Measurements from ENCODE around the gene UNC5C.

Gene UNC5C

DNA sequence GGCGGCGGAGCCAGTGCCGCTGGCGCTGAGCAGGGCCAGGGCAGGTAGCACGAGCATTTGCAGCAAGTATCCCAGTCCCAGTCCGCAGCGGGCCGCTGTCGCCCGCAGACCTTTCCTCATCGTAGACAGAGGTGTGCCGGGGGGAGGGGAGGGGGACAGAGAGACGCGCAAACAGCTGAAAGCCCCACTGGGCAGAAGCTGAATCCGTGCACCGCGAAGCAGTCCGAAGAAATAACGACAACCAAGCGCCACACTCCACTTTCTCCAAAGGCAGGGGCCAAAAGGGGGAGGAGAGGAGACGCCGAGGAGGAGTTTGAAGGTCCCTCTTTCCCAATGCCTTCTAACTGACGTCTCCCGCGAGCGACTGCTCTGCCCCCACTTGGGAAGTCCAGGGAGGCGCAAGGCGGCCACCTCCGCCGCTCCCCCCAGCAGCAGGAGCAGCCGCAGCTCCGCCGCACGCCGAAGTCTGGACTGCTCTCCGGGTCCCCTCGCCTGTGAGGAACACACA, at the start of gene UNC5C:
Gene UNC5C, minus strand, starts transcription at position 236 of the 508 bp plus-strand sequence.
- no peak for DNase-seq (ENCODE audit: low read depth)

DNA sequence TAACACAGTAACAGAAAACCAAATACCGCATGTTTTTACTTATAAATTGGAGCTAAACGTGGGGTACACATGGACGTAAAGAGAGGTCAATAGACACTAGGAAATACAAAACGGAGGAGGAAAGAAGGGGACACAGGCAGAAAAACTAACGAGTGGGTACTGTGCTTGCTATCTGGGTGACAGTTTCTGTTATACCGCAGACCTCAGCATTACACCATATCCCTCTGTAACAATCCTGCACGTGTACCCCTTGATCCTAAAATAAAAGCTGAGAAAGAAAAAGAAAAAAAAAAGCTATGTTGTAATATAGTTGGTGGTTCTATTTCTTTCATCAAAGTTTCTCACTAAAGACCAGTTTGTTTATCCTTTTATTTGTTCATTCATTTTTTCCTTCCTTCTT, 47.9 kb upstream of the UNC5C start:
- no peak for DNase-seq (ENCODE audit: low read depth)

DNA sequence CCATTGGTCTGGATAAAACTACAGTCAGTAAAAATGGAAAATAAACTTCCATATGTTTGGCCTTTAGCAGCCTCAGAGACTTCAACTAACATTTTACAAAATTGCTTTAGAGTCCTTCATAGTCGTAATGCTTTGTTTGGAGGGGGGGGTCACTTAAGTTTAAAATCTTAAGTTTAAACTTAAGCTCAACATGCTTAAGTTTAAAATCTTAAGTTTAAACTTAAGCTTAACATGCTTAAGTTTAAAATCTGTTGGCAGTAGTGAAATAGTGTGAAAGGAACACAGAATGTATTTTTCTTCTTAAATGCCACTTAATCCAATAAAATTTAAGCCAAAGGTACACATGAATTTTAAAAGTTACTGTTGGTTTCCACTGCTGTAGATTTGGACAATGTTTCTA, 45.9 kb upstream of the UNC5C start:
- no peak for DNase-seq (ENCODE audit: low read depth)

DNA sequence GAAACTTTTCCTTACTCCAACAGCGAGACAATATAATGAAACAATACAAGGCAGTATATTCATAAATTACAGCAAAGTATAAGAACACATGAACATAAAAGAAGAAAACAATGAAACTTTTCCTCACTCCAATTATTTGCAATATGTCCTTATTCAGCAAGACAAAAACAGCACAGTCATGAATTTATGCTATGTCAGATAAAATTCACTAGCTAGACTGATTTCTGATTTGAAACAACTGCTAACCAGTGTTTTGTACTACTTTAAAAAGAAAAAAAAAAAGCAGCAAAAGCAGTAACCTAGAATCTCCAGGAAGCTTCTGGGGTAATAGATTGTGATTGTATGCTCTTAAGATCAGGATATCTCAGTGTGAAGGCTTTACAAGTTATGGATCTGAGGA, 45.2 kb upstream of the UNC5C start:
- DNase-seq (ENCODE audit: low read depth): no peak

DNA sequence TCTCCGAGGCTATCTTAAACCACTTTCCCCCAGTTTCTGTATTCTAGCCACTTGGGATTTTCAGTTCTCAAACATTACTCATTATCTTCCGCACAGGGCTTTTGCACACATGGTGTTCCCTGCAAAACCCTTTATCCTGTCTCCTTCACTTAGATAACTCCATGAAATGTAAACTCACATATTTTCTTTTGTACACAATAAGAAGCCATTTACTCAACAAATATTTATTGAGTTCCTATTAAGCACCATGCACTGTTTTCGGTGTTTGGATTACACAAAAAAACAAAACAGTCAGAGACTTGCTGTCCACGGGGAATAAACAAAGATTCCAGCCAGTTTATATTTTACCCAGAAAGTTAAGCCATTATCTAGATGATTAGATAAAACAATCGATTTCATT, 42.5 kb upstream of the UNC5C start:
- DNase-seq (ENCODE audit: low read depth): no peak

DNA sequence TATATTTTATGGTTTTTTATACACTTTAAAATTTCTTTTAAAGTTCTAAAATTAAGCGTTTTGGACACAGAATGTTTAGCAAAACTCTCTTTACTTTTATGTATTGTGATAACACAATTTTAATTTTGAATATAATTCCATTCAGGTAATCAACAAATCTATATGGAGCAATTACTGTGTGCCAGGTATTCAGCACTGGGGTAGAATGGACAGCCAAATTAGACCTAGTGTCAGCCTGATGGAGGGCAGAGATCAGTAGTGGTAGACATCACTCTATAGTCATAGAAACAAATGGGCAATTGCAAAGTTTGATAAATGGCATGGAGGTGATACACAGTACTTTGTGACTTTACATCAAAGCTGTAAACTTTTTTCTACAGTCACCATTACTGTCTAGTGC, 41.8 kb upstream of the UNC5C start:
- DNase-seq (ENCODE audit: low read depth): no peak

DNA sequence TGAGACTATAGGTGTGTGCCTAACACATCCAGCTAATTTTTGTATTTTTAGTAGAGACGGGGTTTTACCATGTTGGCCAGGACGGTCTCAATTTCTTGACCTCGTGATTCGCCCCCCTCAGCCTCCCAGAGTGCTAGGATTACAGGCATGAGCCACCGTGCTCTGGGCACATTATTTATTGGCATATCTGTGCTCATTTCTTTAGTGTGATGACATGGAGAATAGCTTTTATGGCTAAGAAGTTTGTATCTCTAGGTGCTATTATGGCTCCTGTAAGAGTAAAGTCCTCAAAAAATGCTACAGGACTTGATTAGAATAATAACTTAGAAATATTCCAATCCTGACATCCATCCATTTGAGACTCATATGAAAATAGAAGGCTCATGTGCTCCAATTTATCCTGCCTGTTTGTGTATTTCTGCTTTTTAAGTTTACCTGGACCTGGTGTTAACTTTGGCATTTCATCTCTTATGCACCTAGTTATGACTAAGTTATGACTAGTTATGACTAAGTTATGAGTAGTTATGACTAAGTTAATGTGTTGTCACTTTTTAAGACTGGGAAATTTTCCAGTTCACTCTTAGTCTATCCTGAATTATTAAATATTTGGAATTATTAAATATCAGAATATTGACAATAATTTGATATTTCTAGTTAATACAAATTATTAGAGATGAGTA, 36.4 kb upstream of the UNC5C start:
- DNase-seq (ENCODE audit: low read depth): no peak

DNA sequence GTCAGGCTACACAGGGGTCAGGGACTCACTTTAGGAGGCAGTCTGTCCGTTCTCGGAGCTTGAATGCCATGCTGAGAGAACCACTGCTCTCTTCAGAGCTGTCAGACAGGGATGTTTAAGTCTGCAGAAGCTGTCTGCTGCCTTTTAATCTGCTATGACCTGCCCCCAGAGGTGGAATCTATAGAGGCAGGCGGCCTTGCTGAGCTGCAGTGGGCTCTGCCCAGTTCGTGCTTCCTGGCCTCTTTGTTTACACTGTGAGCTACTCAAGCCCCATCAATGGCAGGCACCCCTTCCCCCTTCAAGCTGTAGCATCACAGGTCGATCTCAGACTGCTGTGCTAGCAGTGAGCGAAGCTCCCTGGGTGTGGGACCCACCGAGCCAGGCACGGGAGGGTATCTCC, 31.5 kb upstream of the UNC5C start:
- DNase-seq (ENCODE audit: low read depth): no peak

DNA sequence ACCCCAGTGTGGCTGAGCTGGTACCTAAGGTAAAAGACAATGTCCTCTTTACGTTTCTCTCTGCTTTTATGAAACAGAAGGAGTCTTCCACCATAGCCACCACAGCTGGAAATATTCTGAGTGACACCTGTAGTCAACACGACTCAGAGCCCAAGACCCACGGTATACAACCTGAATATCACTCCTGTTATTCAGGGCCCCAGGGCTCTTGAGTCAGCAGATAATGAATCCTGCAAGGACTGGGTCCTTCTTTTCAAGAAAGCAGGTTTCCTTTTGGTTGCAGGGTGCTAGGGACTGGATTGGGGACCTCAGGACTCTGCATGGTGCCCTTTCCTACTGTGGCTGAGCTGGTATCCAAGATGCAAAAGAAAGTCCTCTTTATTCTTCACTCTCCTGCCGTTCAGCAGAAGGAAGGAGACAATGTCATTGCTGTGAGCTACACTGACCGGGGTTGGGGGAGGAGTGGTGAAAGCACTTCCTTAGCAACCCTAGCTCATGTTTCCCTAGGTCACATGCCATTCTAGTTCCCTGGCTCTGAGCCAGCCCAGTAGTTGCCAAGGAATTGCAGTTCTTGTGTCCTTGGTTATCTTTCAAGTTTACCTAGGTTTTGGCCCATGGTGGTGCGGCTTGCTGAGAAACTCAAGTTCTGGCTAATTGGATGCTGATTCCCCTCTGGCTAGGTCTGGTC, 23.7 kb upstream of the UNC5C start:
- DNase-seq (ENCODE audit: low read depth): no peak

DNA sequence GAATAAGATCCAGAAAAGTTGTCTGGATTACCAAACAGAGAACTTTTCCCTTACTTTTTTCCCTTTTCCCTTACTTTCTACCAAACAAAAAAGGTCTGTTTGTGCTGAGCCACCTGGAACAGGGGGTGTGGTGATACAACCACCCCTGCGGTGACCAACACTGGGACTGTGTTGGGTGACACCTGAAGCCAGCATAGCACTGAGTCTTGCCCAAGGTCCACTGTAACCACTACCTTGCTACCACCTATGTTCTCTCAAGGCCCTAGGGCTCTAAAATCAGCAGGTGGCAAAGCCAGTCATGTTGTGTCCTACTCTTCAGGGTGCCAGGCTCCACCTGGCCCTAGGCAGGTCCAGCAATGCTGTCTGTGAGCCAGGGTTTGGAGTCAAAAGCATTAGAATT, 22.8 kb upstream of the UNC5C start:
- DNase-seq (ENCODE audit: low read depth): no peak

DNA sequence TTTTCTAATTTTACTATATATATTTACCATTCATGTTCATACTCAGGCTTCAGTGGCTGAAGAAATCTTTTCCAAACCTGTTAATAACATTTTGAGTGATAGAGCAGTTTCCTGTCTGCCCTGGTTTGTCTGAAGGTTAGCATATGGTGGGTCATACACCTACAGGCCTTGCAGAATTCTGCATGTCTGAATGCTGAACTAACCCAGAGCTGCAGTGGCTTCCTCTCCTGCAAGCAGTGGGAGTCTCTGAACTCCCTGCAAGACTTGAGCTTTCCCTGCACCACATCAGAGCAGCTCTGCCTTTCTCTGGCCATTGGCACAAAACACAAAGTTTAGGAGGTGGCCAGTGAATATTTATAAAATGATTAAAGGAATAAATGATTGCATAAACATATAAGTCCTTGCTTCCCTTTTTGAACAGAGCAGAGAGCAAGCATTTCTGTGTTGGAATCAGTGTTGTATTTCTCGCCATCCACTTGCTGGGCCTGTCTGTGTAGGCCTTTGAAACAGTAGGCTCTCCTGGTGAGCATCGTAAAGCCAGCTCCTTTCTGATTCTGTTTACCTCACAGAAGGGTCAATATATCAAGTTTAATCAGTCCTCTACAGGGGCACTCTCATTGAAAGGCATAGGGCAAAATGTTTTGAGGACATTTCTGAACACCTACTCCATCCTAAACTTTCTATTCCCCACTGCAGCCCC, 15.0 kb upstream of the UNC5C start:
- DNase-seq (ENCODE audit: low read depth): no peak

DNA sequence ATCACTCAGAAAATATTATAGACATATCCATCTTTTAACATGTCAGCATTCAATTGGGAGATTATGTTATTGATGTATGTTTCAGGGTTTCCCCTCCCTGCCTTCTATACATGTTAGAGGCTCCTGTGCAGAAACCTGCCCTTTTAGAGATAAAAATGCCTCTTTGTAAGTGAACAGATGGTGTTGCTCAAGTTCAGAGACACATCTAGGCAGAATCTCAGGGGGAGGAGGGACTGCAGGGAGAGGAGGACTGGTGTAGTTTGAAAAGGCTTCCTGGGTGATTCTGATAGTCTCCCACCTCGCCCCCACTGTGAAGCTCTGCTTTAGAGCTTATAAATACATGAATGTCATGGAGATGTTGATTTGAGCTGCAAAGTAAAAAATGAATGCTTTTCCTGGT, 12.0 kb upstream of the UNC5C start:
- no peak for DNase-seq (ENCODE audit: low read depth)

DNA sequence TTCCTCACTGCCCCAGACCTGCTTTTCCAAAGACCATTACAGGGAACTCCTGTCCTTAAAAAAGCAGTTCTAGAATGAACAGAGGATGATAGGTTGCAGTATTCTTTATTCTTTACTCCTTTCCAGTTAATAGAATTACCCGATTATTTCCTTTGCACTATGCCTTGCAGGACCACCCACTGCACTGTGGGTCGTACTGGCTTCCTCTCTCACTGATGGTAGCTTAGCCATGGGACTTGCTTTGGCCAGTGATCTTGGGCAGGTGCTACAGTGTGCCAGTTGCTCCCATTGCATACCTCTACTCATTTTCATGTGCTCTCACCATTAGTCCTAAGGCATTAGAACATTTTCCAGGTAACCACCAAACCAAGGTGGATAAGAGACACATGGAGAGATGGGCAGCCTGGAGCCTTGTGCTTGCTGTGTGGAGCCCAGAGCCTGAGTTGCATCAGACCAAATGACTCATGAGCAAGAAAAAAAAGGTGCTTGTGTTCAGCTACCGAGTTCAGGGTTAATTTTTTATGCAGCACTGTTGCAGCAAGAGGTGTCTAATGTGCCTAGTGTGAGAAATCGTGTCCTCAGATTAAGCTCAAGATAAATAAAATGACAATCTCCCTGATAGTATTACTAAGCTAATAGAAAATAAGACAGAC, 7.6 kb upstream of the UNC5C start:
- no peak for DNase-seq (ENCODE audit: low read depth)

DNA sequence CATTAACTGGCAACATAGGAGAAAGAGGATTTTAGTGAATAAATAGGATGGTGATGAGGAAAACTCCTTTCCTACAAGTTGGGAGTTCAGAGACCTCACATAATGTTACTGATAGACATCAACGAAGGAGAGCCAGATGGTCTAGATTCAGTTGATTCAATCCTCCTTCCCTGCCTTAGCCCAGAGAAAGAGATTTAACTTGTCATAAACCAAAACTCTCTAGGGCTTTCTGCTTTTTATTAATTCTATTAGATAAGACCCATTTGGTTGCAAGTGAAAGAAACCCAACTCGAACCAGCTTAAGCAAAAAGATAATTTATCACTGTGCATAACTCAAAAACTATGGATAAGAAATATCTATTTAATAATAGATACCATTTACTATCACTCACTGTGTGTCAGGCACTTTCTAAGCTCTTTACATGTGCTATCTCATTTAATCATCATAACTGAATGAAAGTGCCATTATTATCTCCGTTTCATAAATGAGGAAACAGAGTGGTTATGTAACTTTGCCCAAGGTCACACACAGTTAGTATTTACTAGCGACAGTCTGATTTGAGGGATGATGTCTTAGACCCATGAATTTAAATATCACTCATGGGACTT, 4.3 kb upstream of the UNC5C start:
- DNase-seq (ENCODE audit: low read depth): no peak

DNA sequence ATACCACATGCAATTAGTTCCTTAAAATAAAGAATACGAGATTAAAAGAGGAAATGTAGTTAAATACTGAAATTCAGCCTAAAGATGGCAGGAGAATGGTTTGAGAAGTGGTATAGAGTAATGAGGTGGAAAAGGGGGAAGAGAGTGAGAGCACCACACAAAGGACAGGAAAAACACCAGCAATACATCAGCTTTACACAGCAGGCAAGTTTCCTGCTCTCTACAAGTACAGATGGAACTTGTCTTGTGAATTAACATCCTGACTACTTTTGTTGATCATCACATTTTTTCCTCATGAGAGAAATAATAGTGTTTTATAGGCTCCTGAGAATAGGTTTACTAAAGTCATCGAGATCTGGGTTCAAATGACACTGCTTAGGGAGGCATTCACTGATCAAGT, 2.9 kb upstream of the UNC5C start:
- no peak for DNase-seq (ENCODE audit: low read depth)

DNA sequence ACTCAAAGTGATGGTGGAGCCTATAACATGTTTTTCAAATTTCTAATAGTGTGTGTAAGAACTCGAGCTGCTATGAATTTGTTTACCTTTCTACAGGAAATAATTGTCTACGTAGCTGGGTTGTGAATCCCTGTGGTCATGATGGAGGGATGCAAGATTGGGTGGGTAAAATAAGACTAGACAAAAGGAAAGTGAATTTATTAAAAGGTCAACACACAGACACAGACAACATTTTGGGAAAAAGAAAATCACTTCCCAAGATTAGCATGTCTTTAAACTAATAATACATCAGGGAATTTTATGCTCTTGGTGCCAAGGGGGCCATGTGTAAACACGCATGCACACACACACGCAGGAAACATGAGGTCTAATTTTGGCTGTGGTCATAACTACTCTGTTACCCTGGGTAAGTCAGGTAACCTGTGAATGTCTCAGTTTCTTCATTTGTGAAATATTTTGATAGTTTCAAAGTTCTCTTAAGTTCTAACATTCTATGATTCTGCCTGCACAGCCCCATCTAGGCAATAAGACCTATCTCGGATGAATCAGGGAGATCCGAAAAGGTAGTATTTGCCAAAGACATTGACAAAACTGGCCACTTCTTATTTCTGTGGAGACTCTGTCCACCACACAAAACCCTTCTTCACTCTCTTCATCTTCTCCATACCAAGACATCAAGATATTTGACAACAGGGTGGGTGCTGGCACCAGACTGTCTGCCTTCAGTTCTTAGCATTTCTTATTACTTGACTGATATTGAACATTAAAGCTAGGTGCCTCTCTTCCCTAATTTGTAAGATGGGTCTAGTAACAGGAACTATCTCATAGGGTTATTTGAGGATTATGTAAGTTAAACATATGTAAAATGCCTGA, 1.6 kb upstream of the UNC5C start:
- DNase-seq (ENCODE audit: low read depth): no peak

DNA sequence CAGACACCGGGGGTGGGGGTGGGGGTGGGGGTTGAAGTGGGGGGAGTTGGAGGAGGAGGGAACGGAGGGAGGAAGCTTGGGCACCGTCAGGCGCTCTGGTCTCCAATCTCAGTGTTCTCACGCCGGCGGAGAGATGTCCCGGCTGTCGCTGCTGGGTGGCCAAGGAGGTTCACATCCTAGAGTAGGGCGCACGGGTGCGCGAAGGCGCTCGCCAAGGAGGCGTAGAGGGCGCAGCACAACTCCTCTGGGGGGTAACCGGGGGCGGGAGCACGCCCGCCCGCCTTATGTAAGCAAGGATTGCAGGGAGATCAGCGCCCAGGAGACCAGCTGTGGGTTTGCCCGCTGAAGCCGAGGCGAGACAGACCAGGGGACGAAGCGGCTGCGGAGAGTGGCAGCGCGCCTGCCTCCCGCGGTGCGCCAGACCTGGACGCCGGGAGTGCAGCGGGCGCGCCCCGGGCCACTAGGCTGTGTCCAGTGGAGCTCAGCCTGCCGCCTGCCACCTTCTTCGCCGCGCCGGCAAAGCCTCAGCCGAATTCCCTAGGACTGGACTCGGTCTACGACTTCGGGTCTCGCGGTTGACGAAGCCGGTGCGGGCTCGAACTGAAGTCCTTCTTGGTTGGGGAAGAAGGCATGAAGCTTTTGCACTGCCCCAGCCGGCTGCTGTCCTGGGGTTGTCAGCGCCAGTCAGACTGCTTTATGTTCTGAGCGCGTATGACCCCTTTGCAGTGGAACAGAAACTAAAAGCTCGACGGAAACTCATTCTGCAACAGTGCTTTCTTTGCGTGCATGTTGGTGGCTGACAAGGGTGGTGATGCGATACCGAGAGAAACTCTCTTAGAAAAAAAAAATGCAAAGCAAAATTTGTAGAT, 707 bp upstream of the UNC5C start:
- DNase-seq (ENCODE audit: low read depth): no peak

DNA sequence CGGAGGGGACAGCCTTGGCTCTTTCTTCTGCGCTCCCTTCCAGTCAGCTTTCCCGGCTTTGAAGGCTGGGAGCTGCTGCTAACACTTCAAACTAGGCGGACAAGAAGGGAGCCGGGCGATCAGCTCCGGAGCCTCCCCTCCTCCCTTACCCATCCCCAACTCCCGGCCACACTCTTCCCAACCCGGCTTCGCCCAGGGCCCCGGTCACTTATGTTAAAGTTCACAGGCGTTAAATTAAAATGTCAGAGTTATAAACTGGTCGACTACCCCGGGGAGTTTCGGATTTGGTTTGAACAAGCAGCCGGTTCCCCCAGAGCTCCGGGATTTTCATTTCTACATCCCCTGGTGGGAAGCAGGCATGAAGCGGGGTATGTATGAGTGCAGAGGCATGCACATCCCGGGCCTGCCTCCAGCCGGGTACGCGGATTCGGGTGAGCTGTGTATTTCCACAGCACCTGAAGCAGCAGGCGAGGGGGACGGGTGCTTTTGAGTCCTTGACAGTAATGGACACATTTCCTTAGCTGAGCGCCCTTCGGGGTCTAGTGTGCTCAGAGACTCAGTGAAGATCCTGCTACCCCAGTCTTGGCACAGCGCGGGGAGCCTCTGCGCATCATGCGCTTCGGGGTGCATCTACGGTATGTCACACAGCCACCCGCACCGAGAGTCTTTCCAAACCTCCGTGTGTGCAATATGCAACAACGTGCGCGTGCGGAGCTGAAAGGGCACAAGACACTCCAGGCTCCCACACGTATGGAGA, 880 bp downstream of the UNC5C start:
- no peak for DNase-seq (ENCODE audit: low read depth)

DNA sequence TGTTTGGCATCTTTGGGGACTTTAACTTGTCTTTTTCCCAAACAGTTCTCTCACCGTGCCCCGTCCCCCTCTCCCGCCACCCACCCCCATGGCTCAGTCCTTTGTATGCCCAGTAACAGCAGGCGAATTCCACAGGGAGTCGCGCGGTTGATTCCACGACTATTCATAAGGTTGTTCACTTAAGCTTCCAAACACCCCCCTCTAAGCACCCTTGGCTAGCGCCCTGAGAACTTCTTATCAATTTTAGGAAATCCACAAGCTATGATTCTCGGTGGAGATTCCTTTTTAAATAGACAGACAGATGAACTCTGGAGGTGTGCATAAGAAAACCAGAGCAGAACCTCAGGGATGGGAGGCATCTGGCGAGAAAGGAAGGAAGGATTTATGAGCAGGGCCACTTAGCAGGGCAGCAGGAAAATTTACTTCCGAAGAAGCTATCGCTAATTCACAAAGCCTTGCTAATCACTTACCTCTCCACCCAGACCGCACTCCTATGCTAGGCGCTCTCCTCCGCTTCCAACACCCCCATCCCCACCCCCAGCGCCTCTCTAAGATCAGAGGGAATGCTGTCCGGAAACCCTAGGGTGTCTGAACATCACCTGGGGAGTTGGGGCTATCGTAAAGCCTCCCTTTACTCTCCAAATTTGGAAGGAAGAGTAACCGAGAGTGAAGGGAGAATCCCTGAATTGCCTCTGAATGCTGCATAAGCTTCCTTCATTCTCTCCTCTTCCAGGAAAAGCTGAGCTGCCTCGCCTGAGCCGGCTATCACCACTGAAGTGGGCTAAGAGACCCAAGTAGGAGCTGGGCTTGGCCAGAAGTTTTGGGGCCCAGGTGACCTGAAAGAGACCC, 1.7 kb downstream of the UNC5C start:
- DNase-seq (ENCODE audit: low read depth): no peak

Data from fibroblast of gingiva (primary cell).